Measurements from ENCODE around the gene PTPRN2.
"Not testable (repeated sequence)": the region's sequence is repeated elsewhere in the genome, so short reads cannot be mapped to it uniquely, and the experiment has no call there.

Gene PTPRN2

DNA sequence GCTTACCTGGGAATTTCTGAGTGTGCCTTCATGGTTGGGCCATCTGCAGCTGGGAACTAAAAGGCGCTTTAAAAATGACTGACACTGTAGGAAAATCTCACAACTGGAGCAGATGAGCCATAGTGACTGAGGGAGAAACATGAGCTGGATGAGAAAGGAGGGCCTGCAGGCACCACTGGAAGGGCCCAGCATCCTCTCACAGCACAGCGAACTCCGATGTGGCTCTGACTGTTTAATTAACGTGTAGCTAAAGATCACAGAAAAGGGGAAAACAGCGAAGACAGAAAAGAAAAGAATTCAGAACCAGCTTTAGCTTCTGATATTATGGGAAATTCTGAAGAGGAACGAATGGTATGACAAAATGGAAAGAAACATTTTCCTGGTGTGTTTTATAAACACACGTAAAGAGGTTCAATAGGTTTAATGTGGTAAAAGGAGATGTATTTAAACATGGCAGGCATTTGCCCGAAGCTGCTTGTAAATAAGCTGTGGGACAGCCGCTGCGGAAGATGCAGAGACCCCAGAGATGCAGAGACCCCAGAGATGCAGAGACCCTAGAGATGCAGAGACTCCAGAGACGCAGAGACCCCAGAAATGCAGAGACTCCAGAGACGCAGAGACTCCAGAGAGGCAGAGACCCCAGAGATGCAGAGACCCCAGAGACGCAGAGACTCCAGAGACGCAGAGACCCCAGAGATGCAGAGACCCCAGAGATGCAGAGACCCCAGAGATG is 534.3 kb downstream of the PTPRN2 start:
- no peak for DNase-seq

DNA sequence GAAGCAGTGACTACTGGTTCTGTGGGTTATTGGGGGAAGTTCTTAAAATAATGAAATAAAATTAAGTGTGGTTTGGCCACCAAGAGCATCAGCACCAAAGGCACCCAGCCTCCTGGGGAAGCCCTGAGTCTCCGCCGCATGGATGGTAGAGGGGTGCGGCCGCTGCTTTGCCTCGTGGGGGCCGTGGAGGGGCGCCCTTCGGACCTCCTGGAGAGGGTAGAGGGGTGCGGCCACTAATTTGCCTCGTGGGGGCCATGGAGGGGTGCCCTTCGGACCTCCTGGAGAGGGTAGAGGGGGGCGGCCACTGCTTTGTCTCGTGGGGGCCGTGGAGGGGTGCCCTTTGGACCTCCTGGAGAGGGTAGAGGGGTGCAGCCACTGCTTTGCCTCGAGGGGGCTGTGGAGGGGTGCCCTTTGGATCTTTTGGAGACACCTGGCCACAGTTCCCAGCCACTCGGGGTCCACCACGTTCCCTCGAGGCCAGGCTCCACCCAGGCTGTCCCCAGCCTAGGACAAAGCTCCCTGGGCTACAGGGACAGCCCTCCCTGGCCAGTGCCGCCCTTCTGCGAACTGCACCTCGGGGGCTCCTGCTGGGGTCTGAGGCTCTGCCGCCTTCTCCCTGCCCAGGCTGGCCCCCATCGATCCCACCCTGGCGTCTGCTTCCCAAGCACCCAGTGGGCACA is 535.1 kb downstream of the PTPRN2 start:
- DNase-seq, result no peak

DNA sequence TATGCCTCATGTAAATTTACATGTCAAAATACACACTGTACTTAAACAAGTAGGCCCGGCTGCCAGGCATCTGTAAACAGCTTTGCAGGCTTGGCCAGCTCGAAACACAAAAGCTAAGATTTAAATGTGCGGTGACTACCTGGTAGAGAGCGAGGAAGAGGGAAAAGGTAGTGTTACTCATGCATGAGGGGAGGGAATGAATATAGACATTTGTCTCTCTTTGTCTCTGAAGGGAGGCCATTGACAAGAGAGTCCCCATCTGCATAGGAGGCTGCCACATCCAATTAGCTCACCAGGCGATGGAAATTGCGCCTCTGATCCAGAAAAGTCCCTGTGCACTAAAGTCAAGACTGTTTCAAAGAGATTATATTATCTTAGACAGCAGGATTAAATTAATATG is 535.8 kb downstream of the PTPRN2 start:
- no peak for DNase-seq

DNA sequence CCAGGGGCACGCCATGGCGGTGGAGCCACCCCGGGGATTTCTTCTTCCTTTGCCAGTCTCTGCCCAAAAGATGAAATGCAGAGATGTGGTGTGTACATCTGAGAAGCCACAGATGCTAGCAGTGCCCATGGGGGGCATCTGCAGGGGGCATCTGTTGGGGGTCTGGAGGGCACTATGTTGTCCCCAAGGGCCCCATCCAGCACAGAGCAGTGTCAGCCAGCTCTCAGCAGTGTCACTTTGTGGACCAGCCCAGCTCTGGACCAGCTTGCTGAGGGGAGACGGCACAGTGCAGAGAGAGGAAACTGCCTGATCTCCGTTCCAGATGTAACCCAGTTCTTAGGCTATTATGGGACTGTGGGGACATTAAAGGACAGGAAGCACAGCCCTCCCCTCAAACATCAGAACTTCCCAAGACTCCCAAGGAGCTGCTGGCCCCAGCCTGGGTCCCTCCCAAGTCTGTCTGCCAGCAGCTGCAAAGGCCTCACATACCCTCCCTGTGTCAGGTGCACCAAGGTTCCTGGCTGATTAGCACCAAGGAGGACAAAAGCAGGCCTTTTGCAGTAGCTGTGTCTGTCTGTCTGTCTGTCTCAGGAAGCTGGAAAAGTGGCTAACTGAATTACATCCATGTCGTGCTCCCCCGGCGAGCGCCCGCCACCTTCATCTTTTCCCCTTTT is 536.5 kb downstream of the PTPRN2 start:
- no peak for DNase-seq

DNA sequence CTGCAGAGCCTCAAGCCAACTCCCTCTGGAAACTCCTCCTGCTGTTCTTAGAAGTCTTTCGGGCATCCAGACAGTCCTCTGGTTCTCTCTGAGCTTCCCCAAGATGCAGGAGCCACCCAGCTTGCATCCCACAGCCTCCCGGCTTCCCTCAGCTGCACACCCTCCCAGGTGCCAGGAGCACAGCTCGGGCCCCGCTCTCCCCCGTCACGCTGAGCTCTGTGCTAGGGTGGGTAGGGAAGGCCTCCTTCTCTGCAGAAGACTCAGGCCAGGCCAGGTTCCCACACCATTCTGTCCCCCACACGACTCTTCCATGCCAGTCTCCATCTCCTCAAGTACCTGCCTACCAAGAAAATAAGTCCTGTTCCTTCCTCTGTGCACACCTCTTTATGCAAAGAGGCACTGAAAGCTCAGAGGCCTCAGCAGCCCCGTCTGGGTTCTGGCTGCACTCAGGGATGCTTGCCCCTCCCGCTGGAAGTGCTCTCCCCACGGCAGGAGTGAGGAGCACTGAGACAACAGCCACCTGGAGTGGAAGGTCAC is 537.1 kb downstream of the PTPRN2 start:
- DNase-seq, result no peak

DNA sequence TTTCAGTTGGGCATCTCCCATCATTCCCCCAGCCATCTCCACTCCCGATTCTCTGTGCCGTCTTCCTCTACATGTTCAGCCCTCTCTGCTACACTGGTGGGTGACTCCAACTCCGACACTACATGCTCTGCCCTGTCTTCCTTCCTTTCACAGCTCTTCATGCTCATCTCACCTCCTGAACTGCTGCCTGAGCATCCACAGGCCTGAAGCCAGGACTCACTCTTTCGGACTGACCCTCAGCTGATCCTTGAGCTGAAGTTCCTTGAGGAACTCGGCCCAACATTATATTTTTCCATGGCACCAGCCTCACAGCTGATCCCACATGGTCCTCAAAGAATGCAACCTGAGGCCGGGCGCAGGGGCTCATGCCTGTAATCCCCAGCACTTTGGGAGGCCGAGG is 538.4 kb downstream of the PTPRN2 start:
- no peak for DNase-seq

DNA sequence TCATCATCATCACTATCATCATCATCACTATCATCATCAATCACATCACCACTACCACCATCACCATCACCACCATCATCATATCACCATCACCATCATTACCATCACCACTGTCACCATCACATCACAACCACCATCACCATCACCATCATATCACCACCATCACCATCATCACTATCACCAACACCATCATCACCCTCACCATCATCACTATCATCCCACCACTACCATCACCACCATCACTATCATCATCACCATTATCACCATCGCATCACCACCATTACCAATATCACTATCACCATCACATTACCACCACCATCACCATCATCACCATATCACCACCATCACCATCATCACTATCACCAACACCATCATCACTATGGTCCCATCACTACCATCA is 539.1 kb downstream of the PTPRN2 start:
- DNase-seq, result no peak

DNA sequence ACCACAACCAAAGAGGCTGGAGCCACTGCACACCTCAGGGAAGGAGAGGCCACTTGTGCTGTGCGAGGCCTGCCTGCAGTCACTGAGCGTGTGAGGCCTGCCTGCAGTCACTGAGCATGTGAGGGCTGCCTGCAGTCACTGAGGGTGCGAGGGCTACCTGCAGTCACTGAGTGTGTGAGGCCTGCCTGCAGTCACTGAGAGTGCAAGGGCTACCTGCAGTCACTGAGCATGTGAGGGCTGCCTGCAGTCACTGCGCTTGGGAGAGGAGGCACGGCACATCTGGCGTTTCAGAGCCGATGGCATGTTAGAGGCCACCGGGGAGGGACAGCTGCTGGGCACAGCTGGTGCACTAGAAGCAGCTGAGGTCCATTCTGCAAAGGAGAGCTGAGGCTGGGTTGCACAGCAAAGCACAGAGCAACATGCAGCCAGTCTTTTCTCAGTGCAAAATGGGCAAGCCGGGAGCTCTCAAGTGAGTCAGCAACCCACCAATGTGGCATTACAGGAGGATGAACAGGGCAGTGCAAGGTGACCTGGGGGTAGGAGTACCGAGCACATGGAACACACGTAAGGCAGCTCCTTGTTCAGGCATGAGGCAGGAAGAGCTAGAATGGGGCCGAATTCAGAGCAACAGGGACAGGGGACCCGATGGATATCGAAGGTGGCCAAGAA is 540.1 kb downstream of the PTPRN2 start:
- DNase-seq, result no peak

DNA sequence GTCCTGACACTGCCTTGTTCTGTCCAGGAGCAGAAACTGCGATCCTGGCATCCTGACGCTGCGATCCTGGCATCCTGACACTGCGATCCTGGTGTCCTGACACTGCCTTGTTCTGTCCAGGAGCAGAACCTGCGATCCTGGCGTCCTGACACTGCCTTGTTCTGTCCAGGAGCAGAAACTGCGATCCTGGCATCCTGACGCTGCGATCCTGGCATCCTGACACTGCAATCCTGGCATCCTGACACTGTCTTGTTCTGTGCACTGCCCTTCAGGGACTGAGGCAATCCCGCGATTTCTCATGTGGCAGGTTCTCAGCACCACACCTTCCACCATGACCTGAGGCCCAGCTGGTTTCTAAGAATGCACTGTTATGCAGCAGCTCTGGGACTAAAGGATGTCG is 541.4 kb downstream of the PTPRN2 start:
- not testable (repeated sequence) for DNase-seq

DNA sequence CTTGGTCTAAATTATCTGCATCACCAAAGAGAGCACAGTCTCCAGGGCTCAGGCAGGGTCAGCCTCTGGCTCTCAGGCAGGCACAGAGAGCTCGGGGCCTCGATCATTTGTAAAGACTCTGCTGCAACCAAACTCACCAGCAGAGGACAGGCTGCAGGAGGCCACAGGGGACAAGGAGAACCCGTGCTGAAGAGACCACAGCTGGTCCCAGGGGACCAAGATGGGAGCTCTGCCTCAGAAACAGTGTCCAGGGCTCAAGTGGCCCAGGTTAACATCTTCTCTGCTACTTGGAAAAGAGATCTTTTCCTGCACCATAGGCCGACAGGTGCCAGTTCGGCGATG is 543.2 kb downstream of the PTPRN2 start:
- DNase-seq, result no peak

DNA sequence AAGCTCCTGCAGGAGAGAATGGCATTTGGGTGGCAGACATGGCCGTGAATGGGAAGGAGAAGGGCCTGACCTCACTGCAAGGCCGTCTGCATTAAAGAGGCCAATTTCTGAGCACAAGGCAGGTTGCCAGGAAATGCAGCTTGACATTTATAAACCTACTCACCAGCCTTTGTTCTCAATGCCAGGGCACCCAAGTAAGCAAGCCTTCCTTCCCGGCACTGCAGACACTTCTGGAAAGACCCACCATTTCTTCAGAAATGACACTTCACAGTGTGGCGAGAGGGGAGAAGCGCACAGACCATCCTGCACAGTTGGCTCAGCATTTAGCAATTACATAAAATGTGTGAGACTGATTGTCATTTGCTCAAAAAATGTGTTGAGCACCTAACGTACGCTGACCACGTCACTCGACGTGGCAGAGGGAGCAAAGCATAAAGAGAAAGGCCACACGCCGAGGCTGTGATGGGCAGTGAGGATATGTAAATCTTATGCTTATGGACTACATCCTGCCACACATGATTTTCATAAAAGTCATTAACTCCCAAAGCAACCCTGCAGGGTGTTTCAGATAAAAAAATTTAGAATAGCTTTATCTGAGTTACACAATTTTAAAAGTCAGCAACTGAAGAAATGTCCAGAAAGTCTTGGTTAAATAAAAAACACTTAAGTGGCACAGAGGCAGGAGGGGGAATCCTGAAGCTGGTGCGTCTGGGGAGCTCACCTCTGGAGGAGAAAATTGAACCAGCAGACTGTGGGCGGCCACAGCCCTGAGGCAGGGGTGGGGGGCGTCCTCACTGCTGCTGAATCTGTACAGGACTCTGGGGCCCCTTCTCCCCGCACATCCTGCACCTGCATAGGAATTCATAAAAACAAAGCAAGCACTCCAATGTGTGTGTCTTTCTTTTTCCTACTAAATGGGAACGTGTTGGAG is 543.8 kb downstream of the PTPRN2 start:
- DNase-seq, result no peak

DNA sequence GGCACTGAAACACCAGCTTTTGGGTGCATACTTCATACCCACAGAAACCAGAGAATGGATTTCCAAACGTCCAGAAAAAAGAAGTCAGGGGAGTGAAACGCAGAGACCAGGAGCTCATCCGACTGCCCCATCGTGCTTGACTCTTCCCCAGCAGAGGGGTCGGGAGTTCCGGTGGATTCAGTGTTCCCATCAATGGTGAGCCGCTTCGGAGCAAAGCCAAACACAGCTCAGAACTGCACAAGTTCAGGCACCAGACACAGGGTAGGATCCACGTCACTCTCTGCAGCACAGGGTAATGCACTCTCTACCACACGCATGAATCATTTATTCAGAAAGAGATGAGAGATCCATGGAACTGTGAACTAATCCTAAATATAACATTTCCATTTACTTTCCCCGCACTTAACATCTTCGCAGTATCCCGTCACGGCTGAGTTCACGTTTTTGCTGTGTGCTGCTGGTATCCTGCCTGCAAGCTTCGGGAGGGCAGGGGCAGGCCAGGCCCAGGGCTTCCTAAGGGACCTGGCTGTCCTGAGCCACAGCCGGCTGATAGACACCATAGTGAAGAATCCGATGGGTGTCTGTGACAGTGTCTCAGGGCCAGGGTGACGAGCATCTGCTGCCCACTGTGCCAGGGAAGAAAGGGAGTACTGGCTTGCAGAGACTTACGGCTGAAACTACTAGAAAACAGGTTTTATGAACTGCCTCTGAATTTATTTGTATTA is 545.3 kb downstream of the PTPRN2 start:
- DNase-seq, result no peak

DNA sequence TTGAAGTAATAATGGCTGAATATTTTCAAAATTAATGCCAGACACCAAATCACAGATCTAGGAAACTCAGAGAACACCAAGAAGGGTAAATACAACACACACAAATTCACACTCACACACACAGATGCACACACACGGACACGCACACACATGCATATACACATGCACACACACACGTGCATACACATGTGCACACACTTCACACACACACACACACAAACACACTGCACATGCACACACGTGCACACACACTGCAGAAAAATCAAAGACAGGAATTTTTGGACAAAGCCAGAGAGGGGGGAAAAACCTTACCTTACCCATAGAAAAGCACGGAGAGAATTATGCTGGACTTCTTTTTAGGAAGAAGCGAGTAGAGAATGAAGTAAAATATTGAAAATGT is 547.4 kb downstream of the PTPRN2 start:
- DNase-seq, result no peak

DNA sequence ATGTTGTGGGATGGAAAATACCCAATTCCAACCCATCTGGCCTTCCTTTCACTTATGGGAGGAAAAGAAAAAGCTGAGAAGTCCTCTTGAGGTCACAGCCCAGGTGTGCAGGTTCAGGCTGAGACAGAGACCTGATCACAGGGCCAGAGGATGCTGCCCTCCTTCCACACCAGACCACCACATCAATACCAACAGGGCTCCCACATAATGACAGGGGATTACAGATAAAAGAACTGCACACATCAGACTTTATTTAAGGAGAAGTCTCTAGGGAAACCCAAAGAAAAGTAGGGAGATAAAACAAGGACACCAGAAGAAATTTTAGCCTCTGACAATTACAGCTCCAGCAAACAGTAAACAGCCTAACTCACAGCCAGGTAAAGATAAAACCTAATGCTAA is 548.4 kb downstream of the PTPRN2 start:
- no peak for DNase-seq

DNA sequence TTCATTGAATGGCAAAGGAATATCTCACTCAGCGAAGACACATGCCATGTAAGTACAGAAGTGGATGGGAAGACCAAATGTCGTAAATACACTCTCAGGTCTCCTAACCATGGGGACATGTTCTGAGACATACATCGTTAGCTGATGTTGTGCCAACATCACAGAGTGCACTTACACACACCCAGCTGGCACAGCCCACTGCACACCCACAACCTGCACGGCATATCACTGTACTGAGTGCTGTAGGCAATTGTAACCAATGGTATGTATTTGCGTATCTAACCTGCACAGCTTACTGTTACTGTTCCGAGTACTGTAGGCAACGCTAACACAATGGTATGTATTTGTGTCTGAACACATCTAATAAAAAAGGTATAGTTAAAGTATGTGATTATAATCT is 550.4 kb downstream of the PTPRN2 start:
- no peak for DNase-seq

DNA sequence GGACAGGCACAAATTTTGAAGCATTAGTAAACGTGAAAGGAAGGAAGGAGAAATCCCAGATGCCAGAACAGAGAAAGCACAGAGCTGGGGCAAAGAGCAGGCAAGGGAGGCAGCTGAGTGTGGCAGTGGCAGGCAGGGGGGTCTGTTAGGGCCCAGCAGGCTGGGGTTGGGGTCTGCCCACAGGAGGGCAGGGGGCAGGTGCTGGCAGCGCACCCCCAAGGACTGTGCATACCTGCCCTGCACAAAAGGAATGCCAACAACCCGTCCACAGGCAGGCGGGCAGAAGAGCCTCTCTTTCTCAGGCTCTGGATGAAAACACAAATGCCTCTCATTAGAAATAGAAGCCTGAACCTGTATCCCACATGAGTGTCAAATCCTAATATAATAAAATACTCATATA is 552.3 kb downstream of the PTPRN2 start:
- no peak for DNase-seq

DNA sequence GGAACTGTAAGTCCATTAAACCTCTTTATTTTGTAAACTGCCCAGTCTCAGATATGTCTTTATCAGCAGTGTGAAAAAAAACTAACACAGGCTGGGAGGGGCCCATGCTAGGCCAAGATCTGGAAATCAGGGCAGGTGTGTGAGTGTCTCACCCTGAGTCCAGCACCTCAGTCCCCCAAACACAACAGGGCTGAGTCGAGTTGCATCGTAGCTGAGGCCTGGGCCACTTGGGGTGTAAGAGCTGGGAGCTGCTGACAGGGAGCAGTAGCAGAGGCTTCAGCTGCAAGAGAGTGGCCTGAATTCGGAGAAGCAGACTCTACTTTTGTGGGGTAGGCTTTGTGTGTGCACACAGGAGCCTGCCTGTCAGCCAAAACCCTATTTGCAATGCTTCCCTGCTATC is 553.1 kb downstream of the PTPRN2 start:
- DNase-seq, result no peak

DNA sequence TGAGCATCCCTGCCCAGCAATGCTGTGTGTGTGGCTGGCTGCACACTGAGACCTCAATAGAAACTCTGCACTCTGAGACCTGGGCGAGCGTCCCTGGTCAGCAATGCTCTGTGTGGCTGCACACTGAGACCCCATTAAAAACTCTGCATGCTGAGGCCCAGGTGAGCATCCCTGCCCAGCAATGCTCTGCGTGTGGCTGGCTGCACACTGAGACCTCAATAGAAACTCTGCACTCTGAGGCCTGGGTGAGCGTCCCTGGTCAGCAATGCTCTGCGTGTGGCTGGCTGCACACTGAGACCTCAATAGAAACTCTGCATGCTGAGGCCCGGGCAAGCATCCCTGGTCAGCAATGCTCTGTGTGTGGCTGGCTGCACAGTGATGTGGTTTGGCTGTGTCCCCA is 553.7 kb downstream of the PTPRN2 start:
- not testable (repeated sequence) for DNase-seq

DNA sequence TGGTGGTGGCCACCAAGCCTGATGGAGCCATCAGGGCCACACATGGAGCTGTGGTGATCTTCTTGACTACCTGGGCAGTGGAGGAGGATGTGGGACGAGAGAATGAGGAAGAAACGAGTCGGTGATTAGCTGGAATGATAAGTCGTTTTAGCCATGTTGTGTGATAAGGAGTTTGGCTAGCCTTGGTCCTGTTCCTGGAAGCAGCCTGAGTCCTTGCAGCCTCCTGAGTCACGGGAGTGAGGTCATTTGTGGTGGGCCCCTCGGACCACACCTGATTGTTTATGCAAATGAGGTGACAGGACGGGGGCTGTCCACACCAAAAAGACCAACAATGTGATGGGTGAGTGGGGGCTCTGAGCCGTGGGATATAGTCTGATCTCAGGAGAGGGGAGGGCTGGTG is 554.4 kb downstream of the PTPRN2 start:
- no peak for DNase-seq

DNA sequence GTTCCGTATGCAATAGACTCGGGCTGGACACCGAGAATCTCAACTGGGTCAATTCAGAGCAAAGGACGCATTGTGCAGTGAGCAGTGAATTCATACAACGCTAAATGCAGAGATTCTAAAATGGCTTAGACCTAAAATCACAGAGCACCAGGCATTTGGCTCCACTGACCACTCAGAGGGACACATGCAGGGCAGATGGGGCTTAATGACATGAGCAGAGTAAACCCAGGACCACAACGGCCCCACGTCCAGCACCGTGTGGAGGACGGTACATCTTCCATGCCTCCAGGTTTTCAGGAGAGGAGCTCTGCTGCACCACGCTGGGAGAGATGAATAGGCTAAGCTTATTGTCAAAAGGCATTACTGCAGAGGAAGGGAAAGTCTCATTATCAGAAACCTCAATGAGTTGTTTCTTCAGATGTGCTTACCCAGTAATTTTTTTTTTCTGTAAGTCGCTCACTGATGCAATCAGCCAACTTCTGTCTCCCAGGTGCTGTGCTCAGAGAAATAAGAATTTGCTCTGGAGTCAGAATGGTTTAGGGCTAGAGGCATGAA is 555.0 kb downstream of the PTPRN2 start:
- no peak for DNase-seq

DNA sequence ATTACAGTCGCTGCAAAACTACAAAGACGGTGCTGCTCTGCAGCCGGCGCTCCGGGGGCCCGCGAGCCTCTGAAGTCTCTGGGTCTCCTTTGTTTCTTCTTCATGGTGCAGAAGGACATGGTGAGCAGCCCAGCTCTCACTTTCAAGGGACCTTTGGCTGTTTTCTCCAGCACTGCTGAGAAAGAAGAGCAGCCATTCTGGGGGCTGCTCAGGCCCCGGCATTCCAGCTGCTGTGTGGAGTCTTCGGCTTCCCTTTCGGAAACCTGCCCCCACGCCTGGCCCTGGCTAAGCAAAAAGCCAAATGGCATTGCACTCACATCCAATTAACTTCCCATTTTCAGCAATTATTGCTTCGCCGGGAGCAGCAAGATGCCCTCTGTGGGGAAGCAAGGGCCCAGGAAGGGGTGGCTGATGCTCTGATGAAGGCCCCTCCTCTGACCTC is 555.7 kb downstream of the PTPRN2 start:
- DNase-seq, result no peak

All from SIG-M5 (cell line).